ENCODE data around the gene HCFC1R1.

The HCFC1R1 gene

GRCh38 chr16:3013491-3013951 lies 10.2 kb downstream of the HCFC1R1 start:
- no peak for DNase-seq
- peaks cover 0 to 14% (median 3%) of the 10 kb centered on the region in 4 donors for H3K4me1 ChIP-seq
- TF ChIP-seq CTCF (IDR thresholded peaks at IDR 0.05), result no peak
- no peaks in the 10 kb centered on the region for H3K36me3 ChIP-seq
- no peak overlapping the region for H3K4me3 ChIP-seq
- no peak overlapping the region for H3K27ac ChIP-seq
- no peaks in the 10 kb centered on the region for H3K9me3 ChIP-seq
- intact Hi-C loops (cut with DNase I; ENCODE audit: low total_unique reads), result no loop called here
- H3K27me3 ChIP-seq, result peaks cover 6 to 70% of the 10 kb centered on the region in 2 donors

GRCh38 chr16:3012828-3013420 lies 10.8 kb downstream of the HCFC1R1 start, which contains the start of gene CLDN9:
CLDN9 (plus strand) TSS chr16:3012923; CDS start chr16:3013363, 440 bp downstream.
- no peak for DNase-seq
- Histone ChIP-seq H3K36me3 (no peaks in the 10 kb centered on the region), H3K4me3 (no peak within 1 kb of the TSS), H3K9me3 (no peaks in the 10 kb centered on the region), H3K27me3 (peaks cover 6 to 70% of the 10 kb centered on the region in 2 donors), H3K4me1 (peaks cover 0 to 8% (median 1%) of the 10 kb centered on the region in 4 donors), H3K27ac (no peak within 1 kb of the TSS)
- TF ChIP-seq CTCF (IDR thresholded peaks at IDR 0.05), result no peak
- intact Hi-C loops (cut with DNase I; ENCODE audit: low total_unique reads), result no loop called here

- DNase-seq, result no peak
- Histone ChIP-seq H3K27ac (no peak overlapping the region), H3K9me3 (no peaks in the 10 kb centered on the region), H3K4me3 (no peak overlapping the region), H3K36me3 (no peaks in the 10 kb centered on the region), H3K27me3 (peaks cover 6 to 70% of the 10 kb centered on the region in 2 donors), H3K4me1 (peaks cover 0 to 3% (median 0%) of the 10 kb centered on the region in 4 donors)
- intact Hi-C loops (cut with DNase I; ENCODE audit: low total_unique reads), result no loop called here
- no peak for TF ChIP-seq CTCF (IDR thresholded peaks at IDR 0.05)
Observed at GRCh38 chr16:3012246-3012645, 11.5 kb downstream of the HCFC1R1 start.

GRCh38 chr16:3010510-3010909 lies 13.2 kb downstream of the HCFC1R1 start:
- Histone ChIP-seq H3K4me1 (peaks cover 0 to 3% (median 0%) of the 10 kb centered on the region in 4 donors), H3K4me3 (no peak overlapping the region), H3K27ac (no peak overlapping the region), H3K36me3 (no peaks in the 10 kb centered on the region), H3K27me3 (peaks cover 6 to 86% of the 10 kb centered on the region in 2 donors), H3K9me3 (no peaks in the 10 kb centered on the region)
- no peak for TF ChIP-seq CTCF (IDR thresholded peaks at IDR 0.05)
- no peak for DNase-seq
- intact Hi-C loops (cut with DNase I; ENCODE audit: low total_unique reads), result no loop called here

- TF ChIP-seq CTCF (IDR thresholded peaks at IDR 0.05), result no peak
- H3K27me3 ChIP-seq, result peaks cover 6 to 90% of the 10 kb centered on the region in 2 donors
- H3K27ac ChIP-seq, result no peak overlapping the region
- H3K9me3 ChIP-seq, result no peaks in the 10 kb centered on the region
- H3K36me3 ChIP-seq, result no peaks in the 10 kb centered on the region
- H3K4me3 ChIP-seq, result no peak overlapping the region
- H3K4me1 ChIP-seq, result peaks cover 0 to 7% (median 3%) of the 10 kb centered on the region in 4 donors
- DNase-seq, result no peak
- intact Hi-C loops (cut with DNase I; ENCODE audit: low total_unique reads), result no loop called here
Observed at GRCh38 chr16:3009568-3010390, 14.0 kb downstream of the HCFC1R1 start.
